ENCODE results near the gene RFT1. TPM values are rescaled to one million over a fixed set of nuclear protein-coding genes. Genes with fewer than 3 reads are reported as not detected.
A peak's percentile ranks its signal among the peaks of the same experiment; 100 is the strongest.

RFT1 gene
- total RNA-seq, 1 donor from 2014 or later, result 18.6 TPM

DNA sequence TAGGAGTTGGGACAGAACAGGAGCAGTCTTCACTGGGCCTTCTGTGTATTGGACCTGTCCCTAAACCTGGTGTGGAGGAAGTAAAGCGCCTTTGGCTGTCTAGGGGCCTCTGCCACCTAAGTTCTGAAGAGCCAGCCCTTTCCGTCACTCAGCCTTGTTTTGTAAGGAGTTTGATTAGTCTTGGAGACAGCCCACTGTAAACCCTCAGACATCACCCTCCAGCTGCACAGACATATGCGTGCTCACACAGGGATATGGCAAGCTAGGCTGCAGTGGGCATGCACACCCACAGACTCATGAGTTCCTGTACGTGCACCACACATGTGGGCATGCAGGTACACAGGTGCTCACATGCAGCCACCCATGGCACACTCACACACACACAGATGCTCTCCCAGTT, 36.0 kb upstream of the RFT1 start:
- H3K27me3 ChIP-seq (ENCODE audit: control insufficient read depth, insufficient read depth, low read length), result no peaks in the 10 kb centered on the region
- H3K4me3 ChIP-seq (ENCODE audit: low read depth, low read length), result no peak overlapping the region
- H3K36me3 ChIP-seq (ENCODE audit: control insufficient read depth, insufficient read depth, low read length), result no peaks in the 10 kb centered on the region
- DNase-seq (ENCODE audit: low read depth), result no peak
- TF ChIP-seq, protein P1, sequence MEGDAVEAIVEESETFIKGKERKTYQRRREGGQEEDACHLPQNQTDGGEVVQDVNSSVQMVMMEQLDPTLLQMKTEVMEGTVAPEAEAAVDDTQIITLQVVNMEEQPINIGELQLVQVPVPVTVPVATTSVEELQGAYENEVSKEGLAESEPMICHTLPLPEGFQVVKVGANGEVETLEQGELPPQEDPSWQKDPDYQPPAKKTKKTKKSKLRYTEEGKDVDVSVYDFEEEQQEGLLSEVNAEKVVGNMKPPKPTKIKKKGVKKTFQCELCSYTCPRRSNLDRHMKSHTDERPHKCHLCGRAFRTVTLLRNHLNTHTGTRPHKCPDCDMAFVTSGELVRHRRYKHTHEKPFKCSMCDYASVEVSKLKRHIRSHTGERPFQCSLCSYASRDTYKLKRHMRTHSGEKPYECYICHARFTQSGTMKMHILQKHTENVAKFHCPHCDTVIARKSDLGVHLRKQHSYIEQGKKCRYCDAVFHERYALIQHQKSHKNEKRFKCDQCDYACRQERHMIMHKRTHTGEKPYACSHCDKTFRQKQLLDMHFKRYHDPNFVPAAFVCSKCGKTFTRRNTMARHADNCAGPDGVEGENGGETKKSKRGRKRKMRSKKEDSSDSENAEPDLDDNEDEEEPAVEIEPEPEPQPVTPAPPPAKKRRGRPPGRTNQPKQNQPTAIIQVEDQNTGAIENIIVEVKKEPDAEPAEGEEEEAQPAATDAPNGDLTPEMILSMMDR (IDR thresholded peaks at IDR 0.05; ENCODE audit: insufficient read depth, low read length, poor library complexity, severe bottlenecking), result no peak

DNA sequence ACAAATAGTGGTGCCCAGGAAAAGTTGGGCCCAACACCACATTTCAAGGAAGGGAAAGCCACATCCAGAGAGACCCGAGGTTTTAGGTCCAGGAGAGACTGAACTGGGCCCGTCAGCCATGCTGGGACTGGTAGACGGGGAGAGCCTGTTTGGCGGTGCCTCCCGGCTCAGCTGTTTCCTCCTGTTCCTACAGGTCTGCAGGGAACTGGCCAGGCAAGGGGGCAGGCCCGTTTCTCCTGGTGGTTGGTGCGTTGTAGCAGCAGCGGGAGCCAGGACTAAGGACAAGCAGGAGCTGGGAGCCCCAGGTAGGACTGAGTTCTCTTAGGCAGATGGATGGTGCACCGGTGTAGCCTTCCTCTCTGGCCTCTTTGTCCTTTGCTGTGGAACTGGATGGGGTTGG, 34.7 kb upstream of the RFT1 start:
- no peak overlapping the region for H3K4me3 ChIP-seq (ENCODE audit: low read depth, low read length)
- H3K36me3 ChIP-seq (ENCODE audit: control insufficient read depth, insufficient read depth, low read length), result no peaks in the 10 kb centered on the region
- TF ChIP-seq, protein P1 (IDR thresholded peaks at IDR 0.05; ENCODE audit: insufficient read depth, low read length, poor library complexity, severe bottlenecking), result no peak
- no peak for DNase-seq (ENCODE audit: low read depth)
- no peaks in the 10 kb centered on the region for H3K27me3 ChIP-seq (ENCODE audit: control insufficient read depth, insufficient read depth, low read length)

DNA sequence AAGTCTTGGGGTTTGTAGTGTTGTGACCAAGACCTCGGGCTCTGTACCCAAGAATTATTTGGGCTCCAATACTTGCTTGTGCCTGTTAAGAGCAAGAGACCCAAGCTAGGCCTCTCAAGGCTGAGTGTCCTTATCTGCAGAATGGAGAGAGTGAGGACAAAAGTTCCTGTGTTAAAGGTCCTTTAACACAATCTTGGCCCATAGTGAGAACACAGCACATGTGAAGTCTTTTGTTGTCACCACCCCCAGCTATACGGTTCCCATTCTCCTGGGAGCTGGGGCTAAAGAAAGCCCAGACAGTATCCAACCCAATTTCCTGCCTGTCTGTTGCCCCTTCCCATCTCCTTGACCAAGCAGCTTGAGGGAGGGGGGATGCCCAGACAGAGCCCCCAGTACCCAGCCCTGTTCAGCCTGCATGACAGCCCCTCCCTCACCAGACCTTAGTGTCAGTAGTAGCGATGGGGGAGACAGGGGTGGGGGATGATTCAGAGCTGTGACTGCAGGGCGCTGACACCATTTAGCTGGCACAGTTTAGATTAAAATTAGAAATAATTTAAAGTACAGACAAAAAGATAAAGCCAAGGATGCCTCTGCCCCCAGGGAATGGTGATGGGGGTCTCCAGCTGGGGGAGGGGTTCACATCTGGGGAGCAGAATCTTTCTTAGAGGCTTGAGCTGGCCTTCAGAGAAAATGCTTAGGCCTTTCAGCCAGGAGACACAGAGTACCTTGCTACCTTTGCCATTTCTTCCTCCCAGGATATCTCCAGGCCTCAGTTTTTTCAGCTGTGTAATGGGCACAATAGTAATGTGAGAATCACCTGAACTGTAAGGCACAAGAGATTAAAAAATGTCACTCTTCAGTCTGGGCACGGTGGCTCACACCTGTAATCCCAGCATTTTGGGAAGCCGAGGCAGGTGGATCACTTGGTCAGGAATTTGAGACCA, 33.5 kb upstream of the RFT1 start:
- DNase-seq (ENCODE audit: low read depth), result no peak
- no peaks in the 10 kb centered on the region for H3K27me3 ChIP-seq (ENCODE audit: control insufficient read depth, insufficient read depth, low read length)
- no peaks in the 10 kb centered on the region for H3K36me3 ChIP-seq (ENCODE audit: control insufficient read depth, insufficient read depth, low read length)
- no peak overlapping the region for H3K4me3 ChIP-seq (ENCODE audit: low read depth, low read length)
- TF ChIP-seq, protein P1 (IDR thresholded peaks at IDR 0.05; ENCODE audit: insufficient read depth, low read length, poor library complexity, severe bottlenecking), result no peak

DNA sequence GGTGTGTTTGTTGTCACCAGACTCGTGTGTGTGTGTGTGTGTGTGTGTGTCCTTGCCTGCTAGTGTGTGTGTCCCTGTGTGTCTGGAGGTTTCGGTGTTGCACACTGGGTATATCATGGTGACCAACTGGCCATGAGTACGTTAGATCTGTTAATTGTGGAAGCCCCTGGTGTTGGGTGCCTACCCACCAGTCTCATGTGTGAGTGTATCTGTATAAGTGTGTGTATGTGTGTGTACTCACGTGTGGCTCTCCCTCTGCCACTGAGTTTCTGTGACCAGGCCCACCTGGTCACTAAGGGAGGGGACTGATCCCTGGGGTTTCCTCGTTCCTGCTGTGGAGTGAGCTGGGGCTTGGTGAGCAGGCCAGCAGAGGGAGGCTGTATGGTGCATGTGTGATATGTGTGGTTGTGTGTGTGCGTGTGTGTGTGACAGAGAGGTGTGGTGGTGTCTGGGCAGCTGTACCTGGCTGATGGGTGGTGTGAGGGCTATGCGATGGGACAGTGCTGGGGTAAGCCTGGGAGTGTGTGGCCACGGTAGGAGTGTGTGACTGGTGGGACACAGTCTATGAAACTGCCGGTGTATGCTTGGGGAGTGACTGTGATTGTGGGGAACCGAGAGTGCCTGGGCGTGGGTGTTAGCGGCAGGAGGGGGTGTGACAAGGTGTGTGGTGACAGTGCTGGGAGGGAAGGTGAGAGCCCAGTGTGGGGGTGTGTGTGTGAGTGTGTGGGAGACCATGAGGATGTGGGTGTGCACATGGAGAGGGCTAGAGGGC, 32.6 kb upstream of the RFT1 start:
- no peak overlapping the region for H3K4me3 ChIP-seq (ENCODE audit: low read depth, low read length)
- TF ChIP-seq, protein P1 (IDR thresholded peaks at IDR 0.05; ENCODE audit: insufficient read depth, low read length, poor library complexity, severe bottlenecking), result no peak
- H3K27me3 ChIP-seq (ENCODE audit: control insufficient read depth, insufficient read depth, low read length), result no peaks in the 10 kb centered on the region
- H3K36me3 ChIP-seq (ENCODE audit: control insufficient read depth, insufficient read depth, low read length), result no peaks in the 10 kb centered on the region
- no peak for DNase-seq (ENCODE audit: low read depth)

DNA sequence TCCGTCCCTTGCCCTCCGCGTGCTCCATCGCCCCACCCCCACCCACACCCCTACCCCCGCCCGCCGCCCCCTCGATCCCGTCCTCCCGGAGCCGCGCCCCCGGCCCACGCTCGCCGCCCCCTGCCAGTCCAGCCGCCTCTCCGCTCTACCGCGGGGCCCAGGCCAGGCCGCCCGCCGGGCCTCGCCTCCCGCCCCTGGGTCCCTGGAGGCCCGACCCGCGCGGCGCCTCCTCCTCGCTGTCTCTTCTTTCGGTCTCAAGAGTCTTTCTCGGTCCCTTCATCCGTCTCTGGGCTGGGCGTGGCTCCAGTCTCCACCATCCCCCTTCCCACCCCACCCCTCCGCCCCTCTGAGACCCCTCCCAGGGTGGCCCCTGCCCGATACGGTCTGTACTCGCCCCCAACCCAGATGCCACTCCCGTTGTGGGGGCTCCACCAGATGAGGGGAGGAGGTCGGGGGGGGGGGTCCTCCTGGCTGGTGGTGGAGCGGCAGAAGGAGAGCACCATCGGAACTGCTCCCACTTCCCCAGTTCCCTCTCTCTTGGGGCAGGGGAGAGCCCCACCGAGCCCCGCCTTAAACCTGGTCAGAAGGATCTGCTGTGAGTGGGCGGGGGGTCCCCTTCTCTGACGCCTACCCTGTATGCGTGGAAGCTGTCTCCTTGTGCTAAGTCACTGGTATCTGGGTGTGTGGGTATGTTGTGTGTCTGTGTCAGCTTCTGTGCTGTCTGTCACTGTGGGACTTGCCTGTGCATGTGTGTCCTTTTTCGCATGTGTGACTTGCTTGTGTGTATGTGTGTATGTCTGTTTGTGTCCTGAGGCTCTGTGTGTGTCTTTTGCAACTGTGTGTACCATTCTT, 31.8 kb upstream of the RFT1 start:
- DNase-seq (ENCODE audit: low read depth), result no peak
- Histone ChIP-seq H3K4me3 (ENCODE audit: low read depth, low read length) (peak overlapping the region; percentile 63), H3K36me3 (ENCODE audit: control insufficient read depth, insufficient read depth, low read length) (no peaks in the 10 kb centered on the region), H3K27me3 (ENCODE audit: control insufficient read depth, insufficient read depth, low read length) (peaks cover 2% of the 10 kb centered on the region)
- TF ChIP-seq, protein P1 (IDR thresholded peaks at IDR 0.05; ENCODE audit: insufficient read depth, low read length, poor library complexity, severe bottlenecking), result no peak
